GM12874 (cell line): Measurements from ENCODE around the gene ARID1B.

Experiments
- CTCF ChIP-seq: IDR thresholded peaks from 2 replicates; pipeline ENCODE4 v1.5.1; 2011; ENCODE audit warnings: low read depth, mild to moderate bottlenecking, control low read depth, low read length, moderate library complexity; ENCODE audit not compliant: insufficient read depth

Gene ARID1B

GRCh38 chr6:156780962-156781853, 4.0 kb downstream of the ARID1B start:
- TF ChIP-seq CTCF = no peak

- TF ChIP-seq CTCF = no peak
Observed at GRCh38 chr6:156781861-156782631, 4.9 kb downstream of the ARID1B start.

GRCh38 chr6:156782691-156783320, 5.6 kb downstream of the ARID1B start:
- TF ChIP-seq CTCF = no peak

GRCh38 chr6:156783958-156784357, 6.8 kb downstream of the ARID1B start:
- TF ChIP-seq CTCF = no peak

GRCh38 chr6:156786652-156787051, 9.5 kb downstream of the ARID1B start:
- no peak for TF ChIP-seq CTCF

- TF ChIP-seq CTCF = no peak
Observed at GRCh38 chr6:156787569-156788492, 10.7 kb downstream of the ARID1B start.
